ENCODE results near the gene CADM3.

Gene CADM3

GRCh38 chr1:159172614-159173291 lies 1.3 kb downstream of the CADM3 start:
- peak in 1 of 2 donors; percentile 87 for DNase-seq (ENCODE audit: low read depth in 2 of 2)
- TF ChIP-seq CTCF (IDR thresholded peaks at IDR 0.05; ENCODE audit: low read depth, low read length): no peak
- peak overlapping the region; percentile 55 to 67 for H3K4me3 ChIP-seq (replicated peaks in 1 of 2; ENCODE audit: low read depth in 2 of 2, low read length in 2 of 2)

GRCh38 chr1:159173320-159173719 lies 1.9 kb downstream of the CADM3 start:
- DNase-seq (ENCODE audit: low read depth in 2 of 2): no peak
- H3K4me3 ChIP-seq (replicated peaks in 1 of 2; ENCODE audit: low read depth in 2 of 2, low read length in 2 of 2): peak overlapping the region in 1 of 2 donors; percentile 67
- no peak for TF ChIP-seq CTCF (IDR thresholded peaks at IDR 0.05; ENCODE audit: low read depth, low read length)

- no peak for DNase-seq (ENCODE audit: low read depth in 2 of 2)
- H3K4me3 ChIP-seq (replicated peaks in 1 of 2; ENCODE audit: low read depth in 2 of 2, low read length in 2 of 2): no peak overlapping the region
- no peak for TF ChIP-seq CTCF (IDR thresholded peaks at IDR 0.05; ENCODE audit: low read depth, low read length)
These were observed 4.2 kb downstream of the CADM3 start for GRCh38 chr1:159175571-159175970.

GRCh38 chr1:159177272-159177907 lies 6.0 kb downstream of the CADM3 start:
- H3K4me3 ChIP-seq (replicated peaks in 1 of 2; ENCODE audit: low read depth in 2 of 2, low read length in 2 of 2): no peak overlapping the region
- peak; percentile 75 to 77 for DNase-seq (ENCODE audit: low read depth in 2 of 2)
- no peak for TF ChIP-seq CTCF (IDR thresholded peaks at IDR 0.05; ENCODE audit: low read depth, low read length)

GRCh38 chr1:159179906-159180305 lies 8.5 kb downstream of the CADM3 start:
- no peak for TF ChIP-seq CTCF (IDR thresholded peaks at IDR 0.05; ENCODE audit: low read depth, low read length)
- no peak for DNase-seq (ENCODE audit: low read depth in 2 of 2)
- H3K4me3 ChIP-seq (replicated peaks in 1 of 2; ENCODE audit: low read depth in 2 of 2, low read length in 2 of 2): no peak overlapping the region

- H3K4me3 ChIP-seq (replicated peaks in 1 of 2; ENCODE audit: low read depth in 2 of 2, low read length in 2 of 2): no peak overlapping the region
- no peak for DNase-seq (ENCODE audit: low read depth in 2 of 2)
- no peak for TF ChIP-seq CTCF (IDR thresholded peaks at IDR 0.05; ENCODE audit: low read depth, low read length)
These were observed 9.1 kb downstream of the CADM3 start for GRCh38 chr1:159180516-159180915.

All from cardiac fibroblast (primary cell).